ENCODE measurements around the gene CDK14. TPM values are rescaled to one million over a fixed set of nuclear protein-coding genes. Genes with fewer than 3 reads are reported as not detected.

Gene CDK14
- total RNA-seq, 1 donor from 2014 or later, result 6.4 TPM

- H3K4me3 ChIP-seq (ENCODE audit: low read depth, low read length), result no peak overlapping the region
- no peak for DNase-seq (ENCODE audit: low read depth)
- TF ChIP-seq, protein P1, sequence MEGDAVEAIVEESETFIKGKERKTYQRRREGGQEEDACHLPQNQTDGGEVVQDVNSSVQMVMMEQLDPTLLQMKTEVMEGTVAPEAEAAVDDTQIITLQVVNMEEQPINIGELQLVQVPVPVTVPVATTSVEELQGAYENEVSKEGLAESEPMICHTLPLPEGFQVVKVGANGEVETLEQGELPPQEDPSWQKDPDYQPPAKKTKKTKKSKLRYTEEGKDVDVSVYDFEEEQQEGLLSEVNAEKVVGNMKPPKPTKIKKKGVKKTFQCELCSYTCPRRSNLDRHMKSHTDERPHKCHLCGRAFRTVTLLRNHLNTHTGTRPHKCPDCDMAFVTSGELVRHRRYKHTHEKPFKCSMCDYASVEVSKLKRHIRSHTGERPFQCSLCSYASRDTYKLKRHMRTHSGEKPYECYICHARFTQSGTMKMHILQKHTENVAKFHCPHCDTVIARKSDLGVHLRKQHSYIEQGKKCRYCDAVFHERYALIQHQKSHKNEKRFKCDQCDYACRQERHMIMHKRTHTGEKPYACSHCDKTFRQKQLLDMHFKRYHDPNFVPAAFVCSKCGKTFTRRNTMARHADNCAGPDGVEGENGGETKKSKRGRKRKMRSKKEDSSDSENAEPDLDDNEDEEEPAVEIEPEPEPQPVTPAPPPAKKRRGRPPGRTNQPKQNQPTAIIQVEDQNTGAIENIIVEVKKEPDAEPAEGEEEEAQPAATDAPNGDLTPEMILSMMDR (conservative IDR thresholded peaks at IDR 0.05; ENCODE audit: low read depth, low read length), result no peak
Observed at GRCh38 chr7:90966346-90966745, 370.2 kb downstream of the CDK14 start.

DNA sequence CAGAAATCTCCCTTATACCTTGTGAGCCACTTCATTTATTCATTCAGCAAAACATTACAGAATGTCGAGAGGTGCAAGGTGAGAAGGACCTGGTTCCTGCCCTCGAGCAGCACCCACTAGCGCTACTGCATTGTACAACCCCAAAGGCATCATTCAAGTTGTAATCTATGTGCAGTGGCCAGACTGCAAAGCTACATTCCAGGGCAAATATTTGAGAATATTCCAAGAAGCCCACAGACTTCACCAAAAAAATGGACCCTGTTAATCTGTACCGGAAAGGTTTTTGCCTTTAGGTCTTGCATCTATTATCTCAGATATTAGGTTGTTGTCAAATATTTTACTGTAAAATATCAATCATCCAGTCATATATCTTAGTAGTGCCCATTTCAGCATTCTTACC is 372.8 kb downstream of the CDK14 start:
- TF ChIP-seq, protein P1 (conservative IDR thresholded peaks at IDR 0.05; ENCODE audit: low read depth, low read length), result no peak
- no peak for DNase-seq (ENCODE audit: low read depth)
- H3K4me3 ChIP-seq (ENCODE audit: low read depth, low read length), result no peak overlapping the region

DNA sequence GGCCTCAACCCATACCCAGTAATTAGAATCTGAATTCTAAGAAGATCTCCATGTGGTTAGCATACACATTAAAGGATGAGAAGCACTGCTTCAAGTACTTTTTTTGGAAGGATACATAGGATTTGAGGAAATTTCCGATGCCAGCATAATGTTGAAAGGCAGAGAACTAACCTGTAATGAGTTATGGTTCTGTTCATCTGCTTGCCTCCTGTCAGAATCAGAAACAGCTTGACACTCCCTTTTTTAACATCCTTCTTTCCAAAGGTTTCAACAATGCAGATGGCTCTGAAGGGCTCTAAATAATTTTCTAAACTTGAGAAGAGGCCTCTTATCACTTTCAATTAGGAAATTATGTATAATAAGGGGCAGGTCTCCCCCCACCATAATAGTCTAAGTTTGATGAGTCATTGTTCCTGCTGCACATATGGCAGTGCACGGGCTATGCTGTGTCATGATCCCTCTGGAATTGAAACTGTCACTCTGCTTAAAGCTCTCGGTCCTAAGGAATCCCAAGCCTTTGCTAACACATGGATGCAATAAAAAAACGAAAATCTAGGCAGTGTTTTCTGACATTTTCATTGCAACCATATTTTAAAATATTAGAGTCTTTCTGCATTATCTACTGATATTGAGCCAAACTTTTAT is 376.9 kb downstream of the CDK14 start:
- TF ChIP-seq, protein P1 (conservative IDR thresholded peaks at IDR 0.05; ENCODE audit: low read depth, low read length), result no peak
- no peak for DNase-seq (ENCODE audit: low read depth)
- H3K4me3 ChIP-seq (ENCODE audit: low read depth, low read length), result no peak overlapping the region

- H3K4me3 ChIP-seq (ENCODE audit: low read depth, low read length), result no peak overlapping the region
- no peak for DNase-seq (ENCODE audit: low read depth)
- TF ChIP-seq, protein P1 (conservative IDR thresholded peaks at IDR 0.05; ENCODE audit: low read depth, low read length), result no peak
Observed at GRCh38 chr7:90977056-90977455, 380.9 kb downstream of the CDK14 start.

- H3K4me3 ChIP-seq (ENCODE audit: low read depth, low read length), result no peak overlapping the region
- TF ChIP-seq, protein P1 (conservative IDR thresholded peaks at IDR 0.05; ENCODE audit: low read depth, low read length), result no peak
Observed at GRCh38 chr7:90980545-90980944, 384.4 kb downstream of the CDK14 start.

GRCh38 chr7:90982228-90982627 is 386.1 kb downstream of the CDK14 start:
- no peak overlapping the region for H3K4me3 ChIP-seq (ENCODE audit: low read depth, low read length)
- no peak for DNase-seq (ENCODE audit: low read depth)
- TF ChIP-seq, protein P1 (conservative IDR thresholded peaks at IDR 0.05; ENCODE audit: low read depth, low read length), result no peak

More at GRCh38 chr7:90980545-90980944, 384.4 kb downstream of the CDK14 start:
- no peak for DNase-seq (ENCODE audit: low read depth)

GRCh38 chr7:90984692-90985091 is 388.6 kb downstream of the CDK14 start:
- TF ChIP-seq, protein P1 (conservative IDR thresholded peaks at IDR 0.05; ENCODE audit: low read depth, low read length), result no peak

More at GRCh38 chr7:90984692-90985091, 388.6 kb downstream of the CDK14 start:
- H3K4me3 ChIP-seq (ENCODE audit: low read depth, low read length), result no peak overlapping the region
- DNase-seq (ENCODE audit: low read depth), result no peak
